ENCODE data around the gene POFUT1.

The POFUT1 gene

DNA sequence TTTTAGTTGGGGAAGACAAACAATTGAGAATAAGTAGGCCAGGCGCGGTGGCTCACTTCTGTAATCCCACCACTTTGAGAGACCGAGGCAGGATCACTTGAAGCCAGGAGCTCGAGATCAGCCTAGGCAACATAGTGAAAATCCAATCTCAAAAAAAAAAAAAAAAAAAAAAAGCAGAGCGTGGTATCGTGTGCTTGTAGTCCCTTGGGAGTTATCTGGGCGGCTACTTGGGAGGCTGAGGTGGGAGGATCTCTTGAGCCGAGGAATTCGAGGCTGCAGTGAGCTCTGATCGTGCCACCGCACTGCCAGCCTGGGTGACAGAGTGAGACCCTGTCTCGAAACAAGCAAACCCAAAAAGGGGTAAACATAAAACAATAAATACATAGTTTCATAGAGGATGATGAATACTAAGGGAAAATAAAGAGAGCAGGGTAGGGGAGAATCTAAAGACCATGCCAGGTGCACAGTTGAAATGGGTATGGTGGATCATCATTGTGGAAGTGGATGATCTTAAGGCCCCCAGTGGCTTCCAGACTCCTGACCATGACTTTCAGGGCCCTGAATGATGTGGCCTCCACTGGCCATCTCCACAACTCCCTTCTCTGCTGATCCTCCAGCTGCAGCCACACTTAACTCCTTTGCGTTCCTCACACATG, 947 bp downstream of the POFUT1 start:
- DNase-seq: no peak

DNA sequence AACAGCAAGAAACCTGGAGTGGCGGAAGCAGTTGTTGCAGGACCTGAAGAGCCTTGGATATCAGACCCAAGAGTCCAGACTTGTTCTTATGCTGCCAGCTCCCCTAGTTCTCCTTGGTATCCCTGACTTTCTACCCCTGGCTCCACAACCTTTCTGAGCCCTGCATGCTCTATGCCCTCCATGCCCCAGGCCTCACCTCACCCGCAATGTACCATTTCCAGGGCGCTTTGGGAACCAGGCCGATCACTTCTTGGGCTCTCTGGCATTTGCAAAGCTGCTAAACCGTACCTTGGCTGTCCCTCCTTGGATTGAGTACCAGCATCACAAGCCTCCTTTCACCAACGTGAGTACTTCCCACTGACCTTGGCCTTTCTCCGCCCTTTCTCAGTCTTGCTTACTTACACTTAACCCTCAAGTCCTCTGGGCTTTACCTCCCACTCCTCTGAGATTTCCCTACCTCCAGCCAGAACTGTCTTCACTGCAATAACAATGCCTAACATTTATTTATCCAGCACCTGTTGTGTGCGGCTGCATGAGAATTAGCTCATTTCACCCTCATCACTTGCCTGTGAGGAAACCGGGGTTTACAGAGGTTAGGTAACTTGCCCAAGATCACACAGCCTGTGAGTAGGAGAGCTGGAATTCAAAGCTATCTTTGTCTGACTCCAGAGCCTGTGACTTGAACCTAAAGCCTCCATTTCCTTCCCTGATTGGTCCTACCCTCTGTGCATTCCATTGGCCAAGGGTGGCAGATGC, 2.3 kb downstream of the POFUT1 start:
- DNase-seq: no peak

DNA sequence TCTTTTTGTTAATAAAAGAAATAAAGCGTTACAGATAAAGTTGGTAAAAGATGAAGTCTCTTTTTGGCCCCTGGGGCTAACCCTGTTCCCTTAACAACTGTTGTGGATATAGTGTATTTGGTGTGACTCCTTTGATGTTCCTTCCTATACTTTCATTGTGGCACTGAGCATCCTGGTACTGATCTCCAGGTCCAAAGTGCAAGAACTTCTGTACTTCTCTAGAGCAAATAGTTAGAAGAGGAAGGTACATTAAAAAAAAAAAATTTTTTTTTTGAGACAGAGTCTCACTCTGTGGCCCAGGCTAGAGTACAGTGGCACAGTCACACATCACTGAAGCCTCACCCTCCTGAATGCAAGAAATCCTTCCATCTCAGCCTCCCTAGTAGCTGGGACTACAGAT, 6.2 kb downstream of the POFUT1 start:
- no peak for DNase-seq

DNA sequence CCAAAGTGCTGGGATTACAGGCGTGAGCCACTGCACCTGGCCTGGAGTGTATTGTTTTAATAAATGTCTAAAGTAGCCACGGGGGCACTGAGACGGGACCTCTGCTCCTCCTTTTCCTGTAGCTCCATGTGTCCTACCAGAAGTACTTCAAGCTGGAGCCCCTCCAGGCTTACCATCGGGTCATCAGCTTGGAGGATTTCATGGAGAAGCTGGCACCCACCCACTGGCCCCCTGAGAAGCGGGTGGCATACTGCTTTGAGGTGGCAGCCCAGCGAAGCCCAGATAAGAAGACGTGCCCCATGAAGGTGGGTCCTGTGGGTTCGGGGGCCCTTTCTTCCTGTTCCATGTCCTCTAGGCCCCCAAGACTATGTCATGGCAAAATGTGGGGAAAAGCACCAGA, 7.5 kb downstream of the POFUT1 start:
- DNase-seq: no peak

DNA sequence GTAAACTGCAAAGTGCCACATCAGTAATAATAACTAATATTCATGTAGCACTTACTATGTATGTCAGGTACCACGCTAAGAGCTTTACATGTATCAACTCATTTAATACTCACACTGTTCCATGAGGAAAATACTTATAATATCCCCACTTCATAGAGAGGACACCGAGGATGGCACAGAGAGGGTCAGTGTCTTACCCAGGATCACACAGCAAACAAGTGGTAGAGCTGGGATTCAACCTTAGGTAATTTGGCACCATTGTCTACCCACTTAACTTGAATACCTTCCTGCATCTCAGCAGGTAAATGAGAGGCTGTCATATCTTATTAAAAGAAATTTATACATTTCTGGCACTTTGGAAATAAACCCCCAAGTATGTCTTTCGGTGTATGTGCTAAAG, 8.0 kb downstream of the POFUT1 start:
- no peak for DNase-seq

DNA sequence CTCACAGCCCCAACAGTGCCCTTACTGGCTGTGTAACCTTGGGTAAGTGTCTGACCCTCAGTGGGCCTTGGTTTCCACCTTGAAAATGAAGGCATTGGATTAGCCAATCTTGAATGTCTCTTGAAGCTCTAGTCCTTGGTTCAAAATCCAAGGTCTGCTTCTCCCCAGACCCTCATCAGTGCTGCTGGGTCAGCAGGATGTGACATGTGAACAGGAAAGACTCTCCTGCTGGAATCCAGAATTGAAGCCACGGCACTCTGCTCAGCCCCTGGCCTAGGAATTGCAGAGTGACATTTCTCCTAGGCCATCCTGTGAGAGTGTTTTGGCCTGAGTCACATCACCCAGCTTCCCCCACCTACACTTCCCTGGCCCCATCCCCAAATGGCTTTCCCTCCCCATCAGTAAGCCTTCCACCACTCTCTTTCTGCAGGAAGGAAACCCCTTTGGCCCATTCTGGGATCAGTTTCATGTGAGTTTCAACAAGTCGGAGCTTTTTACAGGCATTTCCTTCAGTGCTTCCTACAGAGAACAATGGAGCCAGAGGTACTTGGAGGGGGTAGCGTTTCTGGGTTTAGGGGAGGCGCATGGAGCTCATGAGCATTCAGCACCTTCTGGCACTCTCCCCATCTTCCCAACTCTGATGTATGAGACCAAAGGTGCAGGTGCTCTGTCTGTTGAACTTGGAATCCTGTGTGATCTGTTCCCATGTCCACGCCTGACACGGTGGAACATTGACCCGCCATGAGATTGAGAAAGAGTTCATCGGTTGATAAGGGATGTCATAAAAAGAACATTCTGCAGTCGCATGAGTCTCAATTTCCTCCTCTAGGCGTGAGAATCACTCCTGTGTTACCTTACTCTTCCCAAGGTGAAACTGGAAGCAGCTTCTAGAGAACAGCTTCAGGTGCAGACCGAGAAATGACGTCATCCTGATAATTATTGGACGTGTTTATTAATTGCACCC, 8.8 kb downstream of the POFUT1 start:
- DNase-seq: no peak

DNA sequence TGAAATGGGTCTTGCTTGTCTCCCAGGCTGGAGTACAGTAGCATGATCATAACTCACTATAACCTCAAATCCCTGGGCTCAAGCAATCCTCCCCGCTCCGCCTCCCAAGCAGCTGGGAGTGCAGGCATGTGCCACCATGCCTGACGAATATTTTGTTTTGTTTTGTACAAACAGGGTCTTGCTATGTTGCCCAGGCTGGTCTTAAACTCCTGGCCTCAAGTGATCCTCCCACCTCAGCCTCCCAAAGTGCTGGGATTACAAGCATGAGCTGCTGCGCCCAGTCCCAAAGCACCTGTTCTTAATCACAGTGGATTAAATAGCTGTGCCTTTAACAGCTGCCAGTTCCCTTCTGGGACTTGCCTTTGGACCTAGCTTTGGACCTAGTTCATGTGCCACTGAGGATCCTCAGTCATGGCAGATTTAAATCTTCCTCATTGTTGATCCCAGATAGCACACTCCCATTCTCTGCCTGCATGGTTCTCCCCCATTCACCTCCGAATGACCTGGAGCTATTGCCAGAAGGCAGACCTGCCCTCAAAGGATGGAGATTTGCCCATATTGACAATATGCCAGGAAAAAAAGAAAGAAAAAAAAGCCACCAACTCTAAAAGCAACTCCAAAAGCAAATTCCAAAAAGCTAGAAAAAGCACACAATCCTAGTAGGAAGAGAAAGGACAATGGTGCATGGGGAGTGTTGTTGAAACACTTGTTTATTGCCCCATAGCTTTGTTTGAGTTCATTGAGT, 10.6 kb downstream of the POFUT1 start:
- no peak for DNase-seq

DNA sequence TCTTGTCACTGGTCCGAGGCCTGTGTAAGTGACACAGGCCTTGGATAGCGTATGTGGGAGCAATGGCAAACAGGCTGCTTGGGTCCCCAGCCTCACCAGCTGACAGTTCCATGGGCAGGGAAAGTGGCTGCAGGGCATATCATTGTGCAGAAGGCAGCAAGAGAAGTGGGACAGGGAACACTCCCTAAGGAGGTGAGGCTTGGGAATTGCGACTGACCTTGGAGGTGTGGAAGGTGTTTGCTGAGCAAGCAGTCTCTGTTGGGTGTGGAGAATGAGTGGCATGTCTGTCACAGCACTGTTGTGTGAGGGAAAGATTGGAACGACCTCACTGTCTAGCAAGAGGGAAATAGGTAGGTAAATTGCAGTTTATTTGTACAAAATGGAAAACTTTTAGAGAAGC, 16.8 kb downstream of the POFUT1 start:
- DNase-seq: no peak

DNA sequence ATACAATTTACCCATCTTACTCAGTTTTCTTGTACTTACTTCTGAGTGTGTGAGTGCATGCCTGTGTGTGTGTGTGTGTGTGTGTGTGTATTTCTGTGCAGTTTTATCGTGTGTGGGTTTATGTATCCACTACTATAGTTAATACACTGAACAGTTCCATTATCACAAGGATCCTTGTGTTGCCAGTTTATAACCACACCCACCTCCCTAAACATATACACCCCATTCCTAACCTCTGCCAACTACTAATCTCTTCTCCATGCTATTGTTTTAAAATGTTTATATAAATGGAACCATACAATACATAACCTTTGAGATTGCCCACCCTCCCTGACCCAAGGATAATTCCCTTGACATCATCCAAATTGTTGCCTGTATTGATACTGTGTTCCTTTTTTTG, 18.7 kb downstream of the POFUT1 start:
- DNase-seq: no peak

DNA sequence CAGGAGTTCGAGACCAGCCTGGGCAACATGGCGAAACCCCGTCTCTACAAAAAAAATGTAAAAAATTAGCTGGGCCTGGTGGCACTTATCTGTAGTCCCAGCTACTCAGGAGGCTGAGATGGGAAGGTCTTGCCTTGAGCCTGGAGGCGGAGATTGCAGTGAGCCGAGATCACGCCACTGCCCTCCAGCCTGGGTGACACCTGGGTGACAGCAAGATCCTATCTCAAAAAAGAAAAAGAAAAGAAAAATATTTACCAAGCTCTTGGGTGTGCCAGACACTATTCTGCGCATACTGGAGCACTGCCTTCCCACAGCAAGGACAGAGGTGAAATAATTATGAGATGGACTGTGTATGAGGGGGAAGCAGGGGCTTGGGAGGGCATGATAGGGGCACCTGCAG, 19.6 kb downstream of the POFUT1 start:
- DNase-seq: no peak

DNA sequence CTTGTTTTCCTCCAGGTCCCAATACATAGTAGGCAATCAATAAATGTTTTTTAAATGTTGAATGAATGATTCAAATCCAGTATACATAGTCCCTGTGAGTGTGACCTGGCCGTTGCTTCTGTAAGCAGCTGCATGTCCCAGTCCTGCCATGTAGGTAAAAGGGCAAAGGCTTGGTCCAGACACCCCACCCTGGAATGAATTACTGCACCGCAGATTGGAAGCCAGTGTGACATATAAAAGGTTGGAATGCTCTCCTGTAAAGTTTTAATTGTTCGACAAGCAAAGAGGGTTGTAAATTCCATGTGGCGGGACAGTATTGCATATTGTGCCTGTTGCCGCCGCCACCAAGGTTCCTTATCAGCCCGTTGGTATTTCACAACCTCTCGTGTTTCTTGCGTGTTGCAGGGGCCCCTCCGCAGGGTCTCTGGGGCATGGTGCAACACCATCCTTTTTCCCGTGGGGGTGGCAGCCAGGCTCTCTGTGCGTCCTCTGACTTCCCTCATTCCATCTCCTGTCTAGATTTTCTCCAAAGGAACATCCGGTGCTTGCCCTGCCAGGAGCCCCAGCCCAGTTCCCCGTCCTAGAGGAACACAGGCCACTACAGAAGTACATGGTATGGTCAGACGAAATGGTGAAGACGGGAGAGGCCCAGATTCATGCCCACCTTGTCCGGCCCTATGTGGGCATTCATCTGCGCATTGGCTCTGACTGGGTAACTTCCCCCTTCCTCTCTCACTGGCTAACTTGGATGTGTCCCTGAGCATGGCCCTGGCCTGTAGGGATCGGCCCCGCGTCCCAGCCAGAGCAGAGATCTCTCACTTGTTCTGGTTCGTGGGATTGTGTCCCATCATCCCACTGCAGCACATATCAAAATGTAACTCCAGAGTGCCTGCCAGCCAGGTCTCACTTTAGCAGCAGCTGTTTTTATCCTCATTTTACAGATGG, 20.3 kb downstream of the POFUT1 start:
- DNase-seq: no peak

DNA sequence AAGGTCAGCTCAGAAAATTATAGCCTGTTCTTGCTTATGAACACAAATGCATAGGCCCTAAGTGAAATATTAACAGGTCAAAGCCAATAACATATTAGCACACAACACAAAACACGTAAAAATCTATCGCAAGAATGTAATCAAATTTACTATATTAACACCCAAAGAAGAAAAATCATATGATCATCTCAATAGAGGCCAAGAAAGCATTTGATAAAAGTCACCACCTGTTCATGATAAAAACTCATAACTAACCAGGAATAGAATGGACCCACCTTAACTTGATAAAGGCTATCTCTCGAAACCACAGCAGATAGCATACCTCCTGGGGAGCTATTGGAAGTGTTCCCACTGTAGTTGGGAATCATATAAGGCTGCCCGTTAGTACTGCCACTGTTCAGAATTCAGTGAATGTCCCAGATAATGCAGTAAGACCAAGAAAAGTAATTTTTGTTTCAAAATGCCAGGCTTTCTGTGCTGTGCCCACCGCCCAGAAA, 21.6 kb downstream of the POFUT1 start:
- no peak for DNase-seq

DNA sequence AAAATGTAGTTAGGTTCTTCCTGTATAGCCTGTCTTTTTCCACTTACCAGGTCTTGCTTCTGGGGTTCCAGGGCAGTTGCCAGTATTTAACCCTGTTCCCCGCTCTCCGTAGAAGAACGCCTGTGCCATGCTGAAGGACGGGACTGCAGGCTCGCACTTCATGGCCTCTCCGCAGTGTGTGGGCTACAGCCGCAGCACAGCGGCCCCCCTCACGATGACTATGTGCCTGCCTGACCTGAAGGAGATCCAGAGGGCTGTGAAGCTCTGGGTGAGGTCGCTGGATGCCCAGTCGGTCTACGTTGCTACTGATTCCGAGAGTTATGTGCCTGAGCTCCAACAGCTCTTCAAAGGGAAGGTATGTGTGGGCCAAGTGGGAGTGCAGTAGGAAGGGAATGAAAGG, 23.0 kb downstream of the POFUT1 start:
- no peak for DNase-seq

DNA sequence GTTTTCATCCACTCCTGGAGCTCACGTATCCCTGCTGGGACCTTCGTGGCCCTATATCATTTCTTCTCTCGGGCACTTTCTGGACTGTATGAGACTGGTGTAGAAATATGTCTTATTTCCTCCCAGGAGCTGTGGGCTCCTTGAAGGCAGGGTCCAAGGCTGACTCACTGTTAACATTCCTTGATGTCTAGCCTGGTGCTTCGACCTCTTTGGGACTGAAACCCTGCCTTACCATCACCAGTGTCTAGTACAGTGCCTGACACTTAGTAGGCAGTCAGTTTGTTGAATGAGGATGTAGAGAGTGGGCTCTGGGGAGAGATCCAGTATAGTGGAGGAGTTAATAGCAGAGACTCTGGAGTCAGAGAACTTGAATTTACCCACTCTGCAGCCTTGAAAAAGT, 23.6 kb downstream of the POFUT1 start:
- DNase-seq: no peak

DNA sequence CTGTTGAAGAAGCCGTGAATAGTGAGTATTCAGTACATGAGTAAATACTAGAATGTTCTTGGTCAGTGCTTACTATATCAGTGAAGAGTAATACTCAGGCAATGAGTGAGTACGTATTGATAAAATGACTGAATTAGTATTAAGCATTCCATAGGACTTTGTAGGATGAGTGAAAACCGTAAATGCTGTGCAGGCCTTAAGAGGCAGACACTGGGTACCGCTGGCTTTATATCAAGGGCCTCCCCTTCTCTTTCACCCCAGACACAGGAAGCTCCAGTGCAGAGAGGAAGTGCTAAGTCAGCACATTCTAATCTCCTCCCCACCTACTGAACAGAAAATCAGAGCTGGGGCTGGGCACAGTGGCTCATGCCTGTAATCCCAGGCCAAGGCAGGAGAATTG, 24.2 kb downstream of the POFUT1 start:
- DNase-seq: no peak

DNA sequence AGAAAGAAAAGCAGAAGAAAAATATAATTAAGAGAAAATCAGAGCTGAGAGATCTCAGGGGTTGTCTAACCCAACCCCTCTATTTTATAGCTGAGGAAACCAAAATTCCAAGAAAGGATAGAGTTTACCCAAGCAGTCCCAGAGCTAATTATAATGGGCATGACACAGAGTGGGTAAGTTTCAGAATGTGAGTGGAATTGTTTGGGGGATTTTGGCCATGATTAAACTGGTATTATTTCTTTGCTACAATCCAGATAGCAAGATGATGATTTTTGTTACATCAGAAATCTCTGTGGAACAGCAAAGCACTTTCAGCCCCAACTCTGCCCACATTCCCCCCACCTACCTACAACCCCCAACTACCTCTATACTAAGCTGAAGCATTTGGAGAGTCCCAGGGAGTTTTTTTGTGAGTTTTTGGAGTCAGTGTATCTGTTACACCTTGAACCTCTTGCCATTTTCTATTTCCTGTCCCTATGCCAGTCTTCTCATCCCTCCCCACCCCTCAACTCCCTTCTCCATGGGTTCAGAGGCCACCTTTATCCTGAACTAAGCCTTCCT, 24.7 kb downstream of the POFUT1 start:
- no peak for DNase-seq

DNA sequence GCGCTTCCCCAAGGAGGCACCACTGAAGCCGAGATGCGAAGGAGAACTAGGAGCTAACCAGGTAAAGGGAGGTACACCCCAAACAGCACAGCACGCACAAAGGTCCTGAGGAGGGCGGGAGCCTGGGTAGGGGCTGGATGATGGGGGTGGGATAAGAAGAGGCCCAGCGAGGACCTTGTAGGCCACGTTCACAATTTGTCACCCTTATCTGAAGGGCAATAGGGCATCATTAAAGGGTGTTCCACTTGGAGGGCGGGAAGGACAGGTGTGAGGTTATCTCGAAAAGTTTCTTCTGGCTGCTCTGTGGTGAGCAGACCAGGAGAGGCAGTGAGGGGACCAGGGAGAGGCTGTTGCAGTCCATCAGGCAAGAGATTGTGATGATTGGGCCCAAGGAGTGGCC, 25.6 kb downstream of the POFUT1 start:
- DNase-seq: no peak

DNA sequence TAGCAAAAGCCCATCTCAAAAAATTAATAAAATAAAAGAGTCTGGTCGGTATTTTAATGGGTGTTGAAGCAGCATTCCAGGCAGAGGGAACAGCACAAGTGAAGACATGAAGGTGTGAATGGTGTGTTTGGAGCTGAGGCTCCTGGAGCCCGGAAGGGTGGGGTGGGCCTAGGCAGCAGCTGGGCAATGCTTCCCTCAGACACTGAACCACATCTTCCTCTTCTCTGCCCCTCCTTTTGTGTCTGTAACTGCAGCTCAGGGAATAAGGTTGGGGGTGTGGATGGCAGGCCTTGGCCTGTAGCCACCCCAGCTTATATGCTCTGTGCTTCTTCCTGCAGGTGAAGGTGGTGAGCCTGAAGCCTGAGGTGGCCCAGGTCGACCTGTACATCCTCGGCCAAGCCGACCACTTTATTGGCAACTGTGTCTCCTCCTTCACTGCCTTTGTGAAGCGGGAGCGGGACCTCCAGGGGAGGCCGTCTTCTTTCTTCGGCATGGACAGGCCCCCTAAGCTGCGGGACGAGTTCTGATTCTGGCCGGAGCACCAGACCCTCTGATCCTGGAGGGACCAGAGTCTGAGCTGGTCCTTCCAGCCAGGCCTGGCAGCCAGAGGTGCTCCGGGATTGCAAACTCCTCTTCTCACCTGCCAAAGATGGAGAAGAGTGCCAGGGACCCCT, 26.6 kb downstream of the POFUT1 start:
- no peak for DNase-seq

DNA sequence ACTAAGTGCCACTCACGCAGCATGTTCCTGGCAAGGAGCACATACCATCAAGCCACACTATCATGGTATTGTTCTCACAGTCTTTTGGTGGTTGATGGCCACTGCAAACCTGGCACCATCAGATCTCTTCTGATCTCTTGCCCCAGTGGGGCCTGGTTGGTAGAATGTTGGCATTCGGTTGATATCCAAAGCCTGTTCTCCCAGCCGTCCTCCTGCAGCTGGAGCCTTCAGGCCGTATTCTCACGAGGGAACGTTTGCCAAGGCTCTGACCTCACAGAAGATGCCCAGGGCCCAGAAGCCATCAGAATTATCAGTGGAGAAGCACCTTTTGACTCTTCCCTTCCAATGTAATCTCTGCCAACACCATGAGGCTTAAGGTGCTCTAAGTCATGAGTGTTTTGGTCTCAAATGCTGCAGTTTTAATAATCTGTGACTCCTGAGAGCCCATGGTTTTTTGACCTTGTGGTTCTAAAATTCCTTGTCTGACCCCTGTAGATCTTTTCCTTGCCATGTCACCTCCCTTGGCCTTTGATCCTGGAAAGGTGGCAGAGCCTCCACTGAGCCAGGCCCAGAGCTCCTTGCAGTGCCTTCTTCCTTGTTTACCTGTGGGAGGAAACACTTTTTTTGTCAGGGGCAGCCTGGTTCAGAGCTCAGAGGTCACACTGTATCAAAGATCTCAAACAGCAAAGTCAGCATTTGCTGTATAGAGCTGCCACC, 27.8 kb downstream of the POFUT1 start:
- DNase-seq: no peak

DNA sequence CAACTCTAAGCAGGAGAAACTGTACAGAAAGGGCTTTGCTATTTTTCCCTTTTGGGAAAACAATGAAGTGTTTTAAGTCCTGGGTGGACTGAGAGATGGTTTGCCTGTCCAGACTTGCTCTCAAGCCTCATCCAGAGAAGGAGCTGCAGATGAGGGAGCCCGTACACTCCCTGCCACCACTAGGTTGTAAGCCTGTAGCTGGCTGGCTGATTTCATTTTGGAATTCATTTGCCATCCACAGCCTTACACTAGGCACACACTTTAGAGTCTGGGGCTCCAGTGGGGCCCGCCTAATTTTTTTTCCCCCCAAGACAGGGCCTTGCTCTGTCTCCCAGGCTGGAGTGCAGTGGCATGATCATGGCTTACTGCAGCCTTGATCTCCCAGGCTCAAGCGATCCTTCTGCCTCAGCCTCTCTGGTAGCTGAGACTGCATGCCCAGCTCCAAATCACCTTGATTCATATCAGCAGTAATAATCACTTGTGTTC, 28.4 kb downstream of the POFUT1 start:
- no peak for DNase-seq

Data from NCI-H526 (cell line).